GM23338 (cell line): ENCODE measurements around the gene RIMS4.

ENCODE experiments used
- CREB1 ChIP-seq: fragments of 250-450 bp; sonication (Bioruptor Pico); IDR thresholded peaks from 2 replicates; pipeline ENCODE4 v1.5.0; 2020; ENCODE audit warnings: low read depth, mild to moderate bottlenecking, moderate library complexity
- EZH2 ChIP-seq: fragments of 200-600 bp; sonication (generic); IDR thresholded peaks from one replicate; pipeline ENCODE4 v1.8.0; 2017; ENCODE audit warnings: antibody characterized with exemption, mild to moderate bottlenecking, low read depth; ENCODE audit not compliant: unreplicated experiment
- EZH2phosphoT487 ChIP-seq: fragments of 200-600 bp; sonication (generic); IDR thresholded peaks from one replicate; pipeline ENCODE4 v1.8.1; 2018; ENCODE audit warnings: antibody characterized with exemption; ENCODE audit not compliant: unreplicated experiment
- JUNB ChIP-seq: IDR thresholded peaks from one replicate; pipeline ENCODE4 v1.6.1; 2016; ENCODE audit warnings: antibody characterized with exemption; ENCODE audit not compliant: unreplicated experiment
- NANOG ChIP-seq: IDR thresholded peaks from 2 replicates; pipeline ENCODE4 v1.6.1; 2016; ENCODE audit warnings: antibody characterized with exemption, borderline replicate concordance
- POLR2AphosphoS5 ChIP-seq: IDR thresholded peaks from 2 replicates; pipeline ENCODE4 v1.6.1; 2016; ENCODE audit warnings: antibody characterized with exemption, low read depth
- ZNF114 ChIP-seq: fragments of 250-450 bp; sonication (Bioruptor Pico); IDR thresholded peaks from 2 replicates; pipeline ENCODE4 v1.5.0; 2020; ENCODE audit warnings: mild to moderate bottlenecking, moderate library complexity
- ZNF331 ChIP-seq: fragments of 250-450 bp; sonication (Bioruptor Pico); IDR thresholded peaks from 2 replicates; pipeline ENCODE4 v1.5.0; 2020; ENCODE audit warnings: low read depth, mild to moderate bottlenecking, moderate library complexity
- TF ChIP-seq, protein P1 (sequence below): IDR thresholded peaks from 2 replicates; pipeline ENCODE4 v1.6.1; 2016; ENCODE audit warnings: antibody characterized with exemption
- TF ChIP-seq, protein P2 (sequence below), 2 experiments: fragments of 200-600 bp in 1 of 2; sonication (generic) in 1 of 2; conservative IDR thresholded peaks; 2 replicates each; pipeline versions ENCODE4 v1.5.1 to v1.6.1; 2016 to 2017; ENCODE audit warnings: antibody characterized with exemption in 2 of 2, low read depth in 2 of 2, mild to moderate bottlenecking in 2 of 2, moderate library complexity in 1 of 2
- TF ChIP-seq, protein P3 (sequence below): IDR thresholded peaks from one replicate; pipeline ENCODE4 v1.6.1; 2018; ENCODE audit warnings: antibody characterized with exemption; ENCODE audit not compliant: unreplicated experiment

DNA sequence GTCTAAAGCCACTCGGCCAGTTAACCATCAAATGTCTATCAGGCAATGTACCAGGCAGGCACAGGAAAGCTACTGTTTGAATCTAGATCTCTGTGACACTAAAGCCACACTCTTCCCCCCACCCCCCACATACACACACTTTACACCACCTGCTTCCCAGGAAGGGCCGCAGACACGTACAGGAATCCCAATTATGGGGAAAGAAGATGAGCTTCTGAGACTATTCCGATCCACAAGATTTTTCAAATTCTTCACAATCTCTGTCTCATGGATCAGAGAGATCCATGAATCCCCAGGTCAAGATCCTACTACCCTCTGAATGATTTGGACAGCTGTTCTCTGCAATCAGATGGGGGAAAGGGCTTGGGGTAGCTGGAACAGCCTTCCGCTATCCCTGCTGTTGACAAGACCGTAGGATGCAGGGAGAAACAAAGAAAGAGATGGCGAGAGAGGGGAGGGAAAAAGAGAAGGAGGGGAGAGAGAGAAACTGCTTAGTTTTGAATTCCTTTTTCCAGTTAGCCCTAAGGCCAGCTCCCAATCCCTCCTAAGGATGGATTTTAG, 25.4 kb upstream of the RIMS4 start:
- TF ChIP-seq, protein P1, sequence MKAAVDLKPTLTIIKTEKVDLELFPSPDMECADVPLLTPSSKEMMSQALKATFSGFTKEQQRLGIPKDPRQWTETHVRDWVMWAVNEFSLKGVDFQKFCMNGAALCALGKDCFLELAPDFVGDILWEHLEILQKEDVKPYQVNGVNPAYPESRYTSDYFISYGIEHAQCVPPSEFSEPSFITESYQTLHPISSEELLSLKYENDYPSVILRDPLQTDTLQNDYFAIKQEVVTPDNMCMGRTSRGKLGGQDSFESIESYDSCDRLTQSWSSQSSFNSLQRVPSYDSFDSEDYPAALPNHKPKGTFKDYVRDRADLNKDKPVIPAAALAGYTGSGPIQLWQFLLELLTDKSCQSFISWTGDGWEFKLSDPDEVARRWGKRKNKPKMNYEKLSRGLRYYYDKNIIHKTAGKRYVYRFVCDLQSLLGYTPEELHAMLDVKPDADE = no peak
- TF ChIP-seq, protein P2, sequence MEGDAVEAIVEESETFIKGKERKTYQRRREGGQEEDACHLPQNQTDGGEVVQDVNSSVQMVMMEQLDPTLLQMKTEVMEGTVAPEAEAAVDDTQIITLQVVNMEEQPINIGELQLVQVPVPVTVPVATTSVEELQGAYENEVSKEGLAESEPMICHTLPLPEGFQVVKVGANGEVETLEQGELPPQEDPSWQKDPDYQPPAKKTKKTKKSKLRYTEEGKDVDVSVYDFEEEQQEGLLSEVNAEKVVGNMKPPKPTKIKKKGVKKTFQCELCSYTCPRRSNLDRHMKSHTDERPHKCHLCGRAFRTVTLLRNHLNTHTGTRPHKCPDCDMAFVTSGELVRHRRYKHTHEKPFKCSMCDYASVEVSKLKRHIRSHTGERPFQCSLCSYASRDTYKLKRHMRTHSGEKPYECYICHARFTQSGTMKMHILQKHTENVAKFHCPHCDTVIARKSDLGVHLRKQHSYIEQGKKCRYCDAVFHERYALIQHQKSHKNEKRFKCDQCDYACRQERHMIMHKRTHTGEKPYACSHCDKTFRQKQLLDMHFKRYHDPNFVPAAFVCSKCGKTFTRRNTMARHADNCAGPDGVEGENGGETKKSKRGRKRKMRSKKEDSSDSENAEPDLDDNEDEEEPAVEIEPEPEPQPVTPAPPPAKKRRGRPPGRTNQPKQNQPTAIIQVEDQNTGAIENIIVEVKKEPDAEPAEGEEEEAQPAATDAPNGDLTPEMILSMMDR (conservative IDR thresholded peaks at IDR 0.05; ENCODE audit: low read depth in 2 of 2) = no peak
- TF ChIP-seq EZH2 (no peak), POLR2AphosphoS5 (no peak), EZH2phosphoT487 (no peak), JUNB (no peak), CREB1 (CRISPR knock-in tag) (no peak), ZNF114 (CRISPR knock-in tag) (no peak), ZNF331 (CRISPR knock-in tag) (no peak), NANOG (no peak)
- TF ChIP-seq, protein P3, sequence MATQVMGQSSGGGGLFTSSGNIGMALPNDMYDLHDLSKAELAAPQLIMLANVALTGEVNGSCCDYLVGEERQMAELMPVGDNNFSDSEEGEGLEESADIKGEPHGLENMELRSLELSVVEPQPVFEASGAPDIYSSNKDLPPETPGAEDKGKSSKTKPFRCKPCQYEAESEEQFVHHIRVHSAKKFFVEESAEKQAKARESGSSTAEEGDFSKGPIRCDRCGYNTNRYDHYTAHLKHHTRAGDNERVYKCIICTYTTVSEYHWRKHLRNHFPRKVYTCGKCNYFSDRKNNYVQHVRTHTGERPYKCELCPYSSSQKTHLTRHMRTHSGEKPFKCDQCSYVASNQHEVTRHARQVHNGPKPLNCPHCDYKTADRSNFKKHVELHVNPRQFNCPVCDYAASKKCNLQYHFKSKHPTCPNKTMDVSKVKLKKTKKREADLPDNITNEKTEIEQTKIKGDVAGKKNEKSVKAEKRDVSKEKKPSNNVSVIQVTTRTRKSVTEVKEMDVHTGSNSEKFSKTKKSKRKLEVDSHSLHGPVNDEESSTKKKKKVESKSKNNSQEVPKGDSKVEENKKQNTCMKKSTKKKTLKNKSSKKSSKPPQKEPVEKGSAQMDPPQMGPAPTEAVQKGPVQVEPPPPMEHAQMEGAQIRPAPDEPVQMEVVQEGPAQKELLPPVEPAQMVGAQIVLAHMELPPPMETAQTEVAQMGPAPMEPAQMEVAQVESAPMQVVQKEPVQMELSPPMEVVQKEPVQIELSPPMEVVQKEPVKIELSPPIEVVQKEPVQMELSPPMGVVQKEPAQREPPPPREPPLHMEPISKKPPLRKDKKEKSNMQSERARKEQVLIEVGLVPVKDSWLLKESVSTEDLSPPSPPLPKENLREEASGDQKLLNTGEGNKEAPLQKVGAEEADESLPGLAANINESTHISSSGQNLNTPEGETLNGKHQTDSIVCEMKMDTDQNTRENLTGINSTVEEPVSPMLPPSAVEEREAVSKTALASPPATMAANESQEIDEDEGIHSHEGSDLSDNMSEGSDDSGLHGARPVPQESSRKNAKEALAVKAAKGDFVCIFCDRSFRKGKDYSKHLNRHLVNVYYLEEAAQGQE = no peak
